NCI-H2196 treated with DMSO at 0.1 percent for 48 hours (cell line): ENCODE measurements around the gene OSCP1.

Experiments
- DNase-seq: peaks from one replicate; lab custom pipeline; 2025; ENCODE audit not compliant: unreplicated experiment; lab: John Stamatoyannopoulos, UW

OSCP1 gene

DNA sequence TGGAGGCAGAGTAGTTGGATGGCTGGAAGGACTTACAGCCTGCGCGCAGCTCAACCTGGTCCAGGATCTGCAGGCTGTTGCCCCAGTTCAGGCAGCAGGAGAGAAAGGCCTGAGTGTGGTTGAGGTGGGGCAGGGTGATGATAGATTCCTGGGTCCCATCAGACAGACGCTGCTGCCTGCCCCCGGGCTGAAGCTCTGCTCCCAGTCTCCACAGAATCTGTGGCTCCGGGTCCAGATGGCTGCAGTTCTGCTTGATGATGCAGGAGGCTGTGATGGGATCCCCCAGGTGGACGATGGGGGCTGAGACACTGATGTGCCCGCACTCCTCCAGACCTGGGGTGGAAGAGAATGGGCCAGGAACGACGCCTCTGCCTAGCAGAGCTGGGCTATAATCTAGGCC, 25.1 kb upstream of the OSCP1 start:
- no peak for DNase-seq

- DNase-seq = no peak
Observed at GRCh38 chr1:36472656-36473055, 22.4 kb upstream of the OSCP1 start.

- no peak for DNase-seq
Observed at GRCh38 chr1:36471830-36472641, 21.8 kb upstream of the OSCP1 start.

DNA sequence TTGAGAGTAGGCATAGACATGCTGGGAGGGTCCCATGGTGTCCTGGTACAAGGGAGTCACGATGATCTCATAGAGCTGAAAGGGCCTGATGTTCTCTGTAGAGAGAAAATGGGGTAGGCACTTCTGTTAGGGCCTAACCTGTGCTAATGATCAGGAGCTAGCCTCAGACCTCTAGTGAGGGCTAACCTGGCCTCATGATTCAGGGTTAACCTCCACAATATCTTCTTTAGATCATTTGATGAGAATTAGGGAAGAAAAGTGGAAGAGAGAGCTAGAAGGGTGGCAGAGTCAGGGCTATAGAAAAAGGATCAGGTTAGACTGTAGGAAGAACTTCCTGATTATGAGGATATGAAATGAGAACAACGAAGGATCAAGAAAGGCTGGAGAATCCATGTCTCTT, 18.9 kb upstream of the OSCP1 start:
- no peak for DNase-seq

DNA sequence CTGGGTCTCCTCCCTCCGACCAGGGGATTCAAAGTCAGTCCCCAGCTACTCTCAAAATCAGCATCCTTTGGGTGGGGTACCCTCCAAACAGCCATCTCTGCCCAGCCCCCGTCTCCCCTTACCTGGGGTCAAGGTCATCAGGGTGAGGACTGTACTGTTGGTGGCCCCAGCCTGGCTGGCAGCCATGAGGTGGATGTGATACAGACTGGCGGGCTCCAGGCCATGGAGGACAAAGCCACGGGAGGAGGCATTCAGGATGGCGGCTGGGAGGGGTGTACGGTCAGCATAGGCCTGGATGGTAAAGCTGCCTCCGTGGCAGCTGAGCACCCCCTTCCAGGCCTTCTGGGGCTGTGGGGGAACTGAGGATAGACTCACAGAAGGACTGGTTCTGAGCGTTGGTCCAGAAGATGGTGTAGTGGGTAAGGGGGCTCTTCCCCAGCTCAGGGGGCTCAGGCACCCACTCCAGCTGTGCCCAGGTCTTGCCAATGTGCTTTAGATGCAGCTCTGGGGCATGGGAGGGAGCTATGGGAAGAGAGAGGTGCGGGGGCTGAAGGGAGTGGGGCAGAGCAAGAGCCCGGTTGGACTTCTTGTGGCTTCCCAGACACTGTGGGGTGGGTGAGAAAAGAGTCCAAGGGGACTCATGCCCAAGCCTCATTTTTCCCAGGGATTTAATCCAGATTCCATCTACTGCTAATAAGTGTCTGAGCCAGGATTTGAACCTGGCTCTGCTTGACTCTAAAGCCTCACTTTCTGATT, 17.6 kb upstream of the OSCP1 start:
- DNase-seq = no peak

GRCh38 chr1:36467027-36467410, 16.8 kb upstream of the OSCP1 start:
- DNase-seq = no peak

DNA sequence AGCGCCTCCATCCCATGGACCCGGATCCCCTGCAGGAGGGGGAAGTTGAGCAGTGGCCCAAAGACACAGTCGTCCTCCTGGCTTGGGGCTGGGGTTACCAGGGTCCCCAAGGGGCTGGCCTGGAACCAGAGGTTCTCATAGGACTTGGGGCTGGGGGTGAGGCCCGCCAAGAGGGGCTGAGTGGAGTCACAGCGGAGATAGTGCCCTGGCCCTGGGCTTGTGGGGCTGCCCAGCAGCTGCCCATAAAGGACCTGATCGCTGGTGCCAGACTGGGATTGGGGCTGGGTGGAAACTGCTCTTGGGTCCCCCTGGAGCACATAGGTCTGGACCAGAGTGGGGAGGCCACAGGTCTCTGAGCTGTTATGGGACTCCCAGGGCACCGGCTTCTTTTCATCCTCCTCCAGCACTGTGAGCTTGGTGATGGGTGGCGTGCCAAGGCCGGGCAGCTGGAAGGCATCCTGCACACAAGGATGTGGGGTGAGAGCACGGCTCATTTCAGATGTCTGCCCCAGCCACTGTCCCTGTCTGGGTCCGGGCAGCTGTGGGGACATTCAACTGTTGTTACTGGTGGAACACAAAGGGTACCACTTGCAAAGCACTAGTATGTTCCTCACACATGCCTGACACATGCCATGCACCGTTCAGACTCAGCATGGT, 16.2 kb upstream of the OSCP1 start:
- DNase-seq = no peak

DNA sequence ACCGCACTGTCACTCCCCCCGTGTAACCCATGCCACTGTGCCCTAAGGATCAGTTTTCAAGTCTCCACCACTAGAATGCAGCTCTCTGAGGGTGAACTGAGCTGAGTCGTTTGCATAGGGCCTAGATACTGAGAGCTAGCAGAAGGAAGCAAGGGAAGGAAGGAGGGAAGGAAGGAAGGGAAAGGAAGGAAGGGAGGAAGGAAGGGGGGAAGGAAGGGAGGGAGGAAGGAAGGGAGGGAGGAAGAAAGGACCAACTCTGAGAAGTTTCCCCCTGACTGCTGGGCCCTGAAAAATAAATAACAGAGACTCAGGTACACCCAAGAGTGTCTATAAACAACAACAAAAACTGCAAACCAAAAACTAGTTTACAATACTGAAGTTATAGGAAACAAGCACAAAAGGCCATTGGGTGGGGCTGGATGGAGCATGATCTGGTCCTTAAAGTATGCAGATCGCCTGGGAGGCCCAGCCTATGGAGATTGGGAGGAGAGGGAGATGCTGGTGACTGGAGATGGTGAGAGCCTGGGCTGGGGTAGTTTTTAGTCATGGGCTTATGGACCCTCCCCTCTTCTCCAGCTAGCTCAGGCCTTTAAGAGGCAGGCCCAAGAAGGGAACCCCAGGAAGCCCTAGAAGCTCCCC, 15.6 kb upstream of the OSCP1 start:
- DNase-seq = no peak

GRCh38 chr1:36464605-36465393, 14.5 kb upstream of the OSCP1 start:
- no peak for DNase-seq

GRCh38 chr1:36463803-36464604, 13.8 kb upstream of the OSCP1 start, which contains the start of gene MRPS15:
MRPS15 (minus strand) TSS chr1:36464384; CDS start chr1:36464275, 109 bp downstream.
- peak; percentile 78 for DNase-seq

DNA sequence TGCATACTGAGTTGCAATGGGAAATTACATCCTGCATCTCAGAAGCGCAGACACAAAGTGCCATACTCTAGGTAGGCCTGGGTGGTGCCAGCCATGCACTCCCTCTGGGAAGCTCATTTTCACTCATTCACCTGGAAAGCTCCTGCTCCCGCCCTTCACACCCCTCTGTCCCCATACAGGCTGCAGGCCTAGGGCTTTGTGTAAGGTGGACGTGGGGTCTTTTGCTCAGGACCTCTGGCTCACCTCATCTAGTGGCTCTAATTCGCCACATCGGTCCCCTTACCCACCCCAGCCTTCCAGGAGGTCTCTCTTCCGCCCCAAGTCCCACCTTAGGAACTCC, 13.2 kb upstream of the OSCP1 start:
- DNase-seq = no peak

GRCh38 chr1:36458910-36459309, 8.7 kb upstream of the OSCP1 start:
- no peak for DNase-seq

DNA sequence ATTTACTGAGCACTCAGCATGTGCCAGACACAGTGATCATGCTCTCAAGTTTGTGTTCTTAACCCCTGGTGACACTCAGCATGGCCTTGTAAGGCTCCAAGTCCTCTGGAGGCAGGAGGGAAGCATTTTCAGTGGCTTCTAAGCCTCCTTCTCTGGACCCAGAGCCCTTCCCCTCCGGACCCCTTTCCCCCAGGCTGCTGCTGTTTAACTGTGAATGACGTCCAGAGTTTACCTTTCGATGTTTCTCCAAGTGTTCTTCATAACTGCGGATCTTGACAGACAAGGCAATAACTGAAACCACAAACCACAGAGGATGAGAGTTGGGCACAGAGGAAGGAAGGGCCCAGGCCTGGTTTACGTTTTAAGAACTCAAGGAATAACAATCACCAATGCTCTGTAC, 7.4 kb upstream of the OSCP1 start:
- no peak for DNase-seq

- no peak for DNase-seq
Observed at GRCh38 chr1:36456391-36456928, 6.2 kb upstream of the OSCP1 start.

DNA sequence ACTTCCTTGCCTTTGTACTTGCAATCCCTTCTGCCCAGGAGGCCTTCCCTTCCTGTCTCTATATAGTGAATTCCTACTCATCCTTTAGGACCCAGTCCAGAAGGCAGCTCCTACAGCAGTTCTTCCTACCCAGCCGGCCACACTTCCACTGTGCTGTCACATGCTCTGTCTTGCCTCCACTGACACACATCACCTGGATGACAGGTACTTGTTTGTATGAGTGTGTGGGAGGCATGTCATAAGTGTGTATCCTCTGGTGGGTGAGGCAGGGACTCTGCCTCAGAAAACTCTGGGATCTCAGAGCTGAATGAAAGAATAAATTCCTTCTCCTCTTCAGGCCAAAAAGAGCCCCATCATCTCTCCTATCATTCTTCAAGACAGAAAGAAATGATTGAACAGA, 5.1 kb upstream of the OSCP1 start:
- DNase-seq = no peak

DNA sequence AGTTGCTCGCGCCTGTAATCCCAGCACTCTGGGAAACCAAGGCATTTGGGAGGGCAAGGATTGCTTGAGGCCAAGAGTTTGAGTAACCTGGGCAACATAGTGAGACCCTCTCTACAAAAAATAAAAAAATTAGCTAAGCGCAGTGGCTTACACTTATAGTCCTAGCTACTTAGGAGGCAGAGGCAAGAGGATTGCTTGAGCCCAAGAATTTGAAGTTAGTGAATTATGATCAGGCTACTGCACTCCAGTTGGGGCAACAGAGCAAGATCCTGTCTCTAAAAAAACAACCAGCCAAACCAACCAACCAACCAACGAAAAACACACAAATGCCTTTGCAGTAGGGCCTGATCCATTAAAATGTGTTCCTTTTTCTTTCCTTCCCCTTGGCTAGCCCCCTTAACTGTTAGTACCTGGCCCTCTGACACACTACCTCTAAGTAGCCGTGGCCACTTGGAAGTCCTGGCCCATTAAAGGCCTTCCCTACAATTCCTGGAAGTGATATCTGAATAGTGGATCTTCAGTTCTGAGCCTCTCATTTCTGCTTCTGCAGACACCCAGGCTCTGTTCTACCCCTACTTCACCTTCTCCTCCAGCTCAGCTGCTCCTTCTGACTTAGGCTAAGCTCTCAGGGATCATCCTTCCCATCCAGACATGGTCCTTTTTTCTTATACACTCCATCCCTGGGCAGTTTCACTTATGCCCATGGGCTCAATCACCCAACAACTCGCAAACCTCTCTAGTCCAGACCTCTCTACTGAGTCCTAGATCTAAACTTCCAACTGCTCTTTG, 3.5 kb upstream of the OSCP1 start:
- DNase-seq = no peak

DNA sequence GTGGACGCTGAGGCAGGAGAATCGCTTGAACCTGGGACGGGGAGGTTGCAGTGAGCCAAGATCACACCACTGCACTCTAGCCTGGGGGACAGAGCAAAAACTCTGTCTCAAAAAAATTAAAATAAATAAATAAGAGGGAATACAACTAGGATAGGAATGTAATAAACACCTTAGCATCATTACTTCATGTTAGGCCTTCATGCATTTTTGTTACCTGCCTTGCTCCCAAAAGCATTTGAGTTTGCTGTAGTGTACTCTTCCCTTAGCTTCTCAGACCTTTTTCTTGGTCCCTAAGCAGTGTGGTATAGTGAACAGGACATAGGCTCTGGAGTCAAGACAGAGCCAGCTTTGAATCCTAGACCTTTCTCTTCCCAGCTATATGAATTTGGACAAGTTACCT, 2.8 kb upstream of the OSCP1 start:
- no peak for DNase-seq

DNA sequence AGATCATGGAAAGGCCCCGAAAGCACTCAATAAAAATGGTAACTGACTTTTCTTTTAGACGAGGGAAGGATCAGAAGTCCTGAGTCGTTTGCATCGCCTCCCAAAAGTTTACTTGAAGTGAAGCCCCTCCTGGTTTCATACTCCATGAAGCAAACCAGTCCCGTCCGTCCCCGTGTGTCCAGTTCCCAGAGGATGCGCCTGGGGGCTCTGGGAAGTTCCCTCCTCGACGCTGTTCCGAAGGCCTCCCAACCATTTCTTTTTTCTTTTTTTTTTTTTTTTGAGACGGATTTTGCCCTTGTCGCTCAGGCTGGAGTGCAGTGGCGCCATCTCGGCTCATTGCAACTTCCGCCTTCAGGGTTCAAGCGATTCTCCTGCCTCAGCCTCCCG, 661 bp upstream of the OSCP1 start:
- DNase-seq = no peak

DNA sequence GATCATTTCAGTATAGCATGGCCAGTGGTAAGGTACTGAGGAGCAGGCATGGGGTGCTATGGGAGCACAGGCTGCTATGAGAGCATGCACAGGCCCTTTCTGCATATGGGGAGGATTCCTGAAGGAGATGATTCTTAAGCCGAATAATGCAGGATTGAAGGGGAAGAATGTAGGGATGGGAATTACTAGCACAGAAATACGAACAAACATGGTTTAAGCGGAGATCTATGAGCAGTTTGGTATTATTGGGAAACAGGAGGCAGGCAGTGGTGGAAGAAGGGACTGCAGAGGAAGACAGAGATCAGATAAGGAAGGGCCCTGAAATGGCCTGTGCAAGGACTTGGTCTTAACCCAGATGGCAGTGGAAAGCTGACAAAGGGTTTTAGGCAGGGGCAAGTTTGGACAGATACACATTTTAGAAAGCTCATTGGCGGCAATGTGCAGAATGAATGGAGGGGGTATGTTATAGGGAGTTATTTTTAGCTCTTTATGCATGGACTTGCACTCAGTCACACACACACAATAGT, 1.7 kb downstream of the OSCP1 start:
- DNase-seq = no peak
